ENCODE measurements around the gene CLDN9.

The CLDN9 gene

GRCh38 chr16:3058139-3059030 lies 45.7 kb downstream of the CLDN9 start:
- no peak for DNase-seq

GRCh38 chr16:3059041-3059722 lies 46.5 kb downstream of the CLDN9 start:
- no peak for DNase-seq

GRCh38 chr16:3059723-3060242 lies 47.1 kb downstream of the CLDN9 start:
- DNase-seq: no peak

- no peak for DNase-seq
Measured at GRCh38 chr16:3060339-3061127, 47.8 kb downstream of the CLDN9 start.

- no peak for DNase-seq
Measured at GRCh38 chr16:3062553-3062952, 49.8 kb downstream of the CLDN9 start.

GRCh38 chr16:3063625-3064386 lies 51.1 kb downstream of the CLDN9 start:
- DNase-seq: no peak

All from NCI-H1694 (cell line).